T-helper 1 cell treated with Interleukin-12 subunit alpha and Interleukin-12 subunit beta and Interleukin-4 antibody, amounts not matched to agents 30 ng/mL and 1 ng/mL, for 36 hours (primary cell): ENCODE data around the gene CALD1. TPM values are rescaled to one million over a fixed set of nuclear protein-coding genes. Genes with fewer than 3 reads are reported as not detected.

Source experiments
- intact Hi-C: fragments of 100-400 bp; cut with micrococcal nuclease; formaldehyde crosslinking; loops from one replicate; pipeline ENCODE4 v1.15.1; 2024
- total RNA-seq: library from RNA; stranded (reverse); gene quantifications from 2 replicates; pipeline ENCODE4 v1.2.3, GENCODE V29; 2022

Gene CALD1
- total RNA-seq, 1 donor from 2014 or later = 1.3 TPM

- intact Hi-C loops = no loop called here
These were observed 7.6 kb downstream of the CALD1 start for GRCh38 chr7:134787064-134787463.

- intact Hi-C loops = no loop called here
These were observed 8.3 kb downstream of the CALD1 start for GRCh38 chr7:134787720-134788119.

GRCh38 chr7:134788191-134788590 lies 8.8 kb downstream of the CALD1 start:
- intact Hi-C loops = no loop called here

- intact Hi-C loops = no loop called here
These were observed 10.7 kb downstream of the CALD1 start for GRCh38 chr7:134789967-134790685.

GRCh38 chr7:134792968-134793367 lies 13.5 kb downstream of the CALD1 start:
- intact Hi-C loops = no loop called here

GRCh38 chr7:134795231-134795630 lies 15.8 kb downstream of the CALD1 start:
- intact Hi-C loops = no loop called here

GRCh38 chr7:134798155-134798554 lies 18.7 kb downstream of the CALD1 start:
- intact Hi-C loops = no loop called here

GRCh38 chr7:134799377-134799776 lies 19.9 kb downstream of the CALD1 start:
- intact Hi-C loops = no loop called here

GRCh38 chr7:134802762-134803161 lies 23.3 kb downstream of the CALD1 start:
- intact Hi-C loops = no loop called here

- intact Hi-C loops = no loop called here
These were observed 24.9 kb downstream of the CALD1 start for GRCh38 chr7:134804351-134804750.

- intact Hi-C loops = no loop called here
These were observed 25.4 kb downstream of the CALD1 start for GRCh38 chr7:134804854-134805253.

- intact Hi-C loops = no loop called here
These were observed 26.8 kb downstream of the CALD1 start for GRCh38 chr7:134806197-134806596.

- intact Hi-C loops = no loop called here
These were observed 30.2 kb downstream of the CALD1 start for GRCh38 chr7:134809616-134810015.

- intact Hi-C loops = no loop called here
These were observed 32.3 kb downstream of the CALD1 start for GRCh38 chr7:134811765-134812164.

GRCh38 chr7:134813663-134814396 lies 34.4 kb downstream of the CALD1 start:
- intact Hi-C loops = no loop called here

GRCh38 chr7:134814730-134815364 lies 35.4 kb downstream of the CALD1 start:
- intact Hi-C loops = no loop called here

- intact Hi-C loops = no loop called here
These were observed 39.3 kb downstream of the CALD1 start for GRCh38 chr7:134818613-134819345.

- intact Hi-C loops = no loop called here
These were observed 40.0 kb downstream of the CALD1 start for GRCh38 chr7:134819401-134819800.

GRCh38 chr7:134820295-134820694 lies 40.9 kb downstream of the CALD1 start:
- intact Hi-C loops = no loop called here

GRCh38 chr7:134820778-134821177 lies 41.3 kb downstream of the CALD1 start:
- intact Hi-C loops = no loop called here

- intact Hi-C loops = no loop called here
These were observed 44.0 kb downstream of the CALD1 start for GRCh38 chr7:134823400-134823799.

- intact Hi-C loops = no loop called here
These were observed 46.2 kb downstream of the CALD1 start for GRCh38 chr7:134825666-134826065.
